ENCODE data around the gene SLC16A13. TPM values are rescaled to one million over a fixed set of nuclear protein-coding genes. Genes with fewer than 3 reads are reported as not detected.

Gene SLC16A13
- total RNA-seq, 1 experiment from 2014 or later = 7.5 TPM

DNA sequence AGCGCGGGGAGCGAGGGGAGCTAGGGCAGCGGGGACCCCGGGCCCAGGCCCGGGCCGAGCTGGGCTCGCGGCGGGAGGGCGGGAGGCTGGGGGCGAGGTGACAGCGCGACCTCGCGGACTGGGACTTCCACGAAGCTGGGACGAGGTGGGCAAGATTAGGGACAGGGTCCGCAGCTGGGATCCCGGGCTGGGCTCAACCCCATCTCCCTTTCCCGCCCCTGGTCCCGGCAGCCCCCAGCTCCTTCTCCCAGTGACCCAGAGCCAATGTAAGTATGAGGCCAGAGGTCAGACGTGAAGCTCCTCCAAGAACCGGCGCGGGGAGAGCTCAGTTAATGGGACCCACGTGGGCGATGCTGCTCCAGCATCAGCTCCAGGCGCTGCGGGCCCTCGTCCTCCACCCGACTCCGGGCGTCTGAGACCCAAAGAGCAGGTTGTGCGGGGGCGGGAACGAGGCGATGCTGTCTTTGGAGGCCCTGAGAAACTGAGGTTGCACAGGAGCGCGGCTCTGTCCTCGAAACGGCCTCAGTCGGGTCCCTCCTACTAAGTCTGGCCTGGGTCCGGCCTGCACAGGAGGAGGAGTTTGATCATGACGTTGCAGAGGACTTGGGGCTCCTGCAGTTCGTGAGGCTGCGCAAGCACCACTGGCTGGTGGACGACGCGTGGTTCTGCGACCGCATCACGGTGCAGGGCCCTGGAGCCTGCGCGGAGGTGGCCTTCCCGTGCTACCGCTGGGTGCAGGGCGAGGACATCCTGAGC, 39.4 kb upstream of the SLC16A13 start:
- POLR2A ChIA-PET = interaction anchor here (1.2 kb wide), 1 partner anchor 8 kb away, joined by 3 read pairs; no protein-coding TSS in a partner anchor
- Mint-ChIP-seq H3K36me3 (ENCODE audit: insufficient read depth, unreplicated experiment) (peaks cover 33% of the 10 kb centered on the region), H3K27me3 (ENCODE audit: insufficient read depth, unreplicated experiment) (no peaks in the 10 kb centered on the region), H3K4me3 (ENCODE audit: unreplicated experiment) (no peak overlapping the region), H3K4me1 (ENCODE audit: insufficient read depth, unreplicated experiment) (no peaks in the 10 kb centered on the region), H3K9me3 (ENCODE audit: unreplicated experiment) (no peaks in the 10 kb centered on the region), H3K27ac (ENCODE audit: low read depth, unreplicated experiment) (no peak overlapping the region)
- CTCF ChIA-PET = interaction anchor here (0.8 to 1.3 kb wide), 2 partner anchors 8 to 85 kb away, joined by 3 to 4 read pairs; no protein-coding TSS in a partner anchor
- TF ChIP-seq, protein P1, sequence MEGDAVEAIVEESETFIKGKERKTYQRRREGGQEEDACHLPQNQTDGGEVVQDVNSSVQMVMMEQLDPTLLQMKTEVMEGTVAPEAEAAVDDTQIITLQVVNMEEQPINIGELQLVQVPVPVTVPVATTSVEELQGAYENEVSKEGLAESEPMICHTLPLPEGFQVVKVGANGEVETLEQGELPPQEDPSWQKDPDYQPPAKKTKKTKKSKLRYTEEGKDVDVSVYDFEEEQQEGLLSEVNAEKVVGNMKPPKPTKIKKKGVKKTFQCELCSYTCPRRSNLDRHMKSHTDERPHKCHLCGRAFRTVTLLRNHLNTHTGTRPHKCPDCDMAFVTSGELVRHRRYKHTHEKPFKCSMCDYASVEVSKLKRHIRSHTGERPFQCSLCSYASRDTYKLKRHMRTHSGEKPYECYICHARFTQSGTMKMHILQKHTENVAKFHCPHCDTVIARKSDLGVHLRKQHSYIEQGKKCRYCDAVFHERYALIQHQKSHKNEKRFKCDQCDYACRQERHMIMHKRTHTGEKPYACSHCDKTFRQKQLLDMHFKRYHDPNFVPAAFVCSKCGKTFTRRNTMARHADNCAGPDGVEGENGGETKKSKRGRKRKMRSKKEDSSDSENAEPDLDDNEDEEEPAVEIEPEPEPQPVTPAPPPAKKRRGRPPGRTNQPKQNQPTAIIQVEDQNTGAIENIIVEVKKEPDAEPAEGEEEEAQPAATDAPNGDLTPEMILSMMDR (IDR thresholded peaks at IDR 0.05; ENCODE audit: unreplicated experiment) = no peak
- no peak for DNase-seq (ENCODE audit: unreplicated experiment)
- intact Hi-C loops (cut with micrococcal nuclease) = no loop called here
- no TSS peak for BruUV-seq (replicated peaks)

DNA sequence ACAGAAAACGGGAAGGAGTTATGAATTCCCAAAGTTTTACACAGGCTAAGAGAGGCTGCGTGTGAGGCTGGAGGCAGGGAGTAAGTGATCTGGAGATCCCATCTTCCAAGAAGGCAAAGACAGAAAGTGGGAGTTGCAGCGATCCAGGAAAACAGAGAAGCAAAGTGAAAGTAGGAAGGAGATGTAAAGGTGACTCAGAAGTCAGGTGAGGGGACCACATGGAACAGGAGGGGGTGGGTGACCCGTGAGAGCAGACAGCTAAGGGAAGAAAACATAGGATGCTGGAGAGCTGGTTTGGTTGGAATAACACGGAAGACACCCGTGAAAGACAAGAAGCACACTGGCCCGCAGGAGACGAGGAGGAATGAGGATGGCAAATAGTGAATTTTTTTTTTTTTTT, 38.6 kb upstream of the SLC16A13 start:
- H3K4me3 Mint-ChIP-seq (ENCODE audit: unreplicated experiment) = no peak overlapping the region
- CTCF ChIA-PET = no interaction called here
- intact Hi-C loops (cut with micrococcal nuclease) = no loop called here
- POLR2A ChIA-PET = no interaction called here
- no peaks in the 10 kb centered on the region for H3K4me1 Mint-ChIP-seq (ENCODE audit: insufficient read depth, unreplicated experiment)
- peaks cover 37% of the 10 kb centered on the region for H3K36me3 Mint-ChIP-seq (ENCODE audit: insufficient read depth, unreplicated experiment)
- no TSS peak for BruUV-seq (replicated peaks)
- H3K27ac Mint-ChIP-seq (ENCODE audit: low read depth, unreplicated experiment) = no peak overlapping the region
- TF ChIP-seq, protein P1 (IDR thresholded peaks at IDR 0.05; ENCODE audit: unreplicated experiment) = no peak
- DNase-seq (ENCODE audit: unreplicated experiment) = no peak
- H3K9me3 Mint-ChIP-seq (ENCODE audit: unreplicated experiment) = no peaks in the 10 kb centered on the region
- no peaks in the 10 kb centered on the region for H3K27me3 Mint-ChIP-seq (ENCODE audit: insufficient read depth, unreplicated experiment)

DNA sequence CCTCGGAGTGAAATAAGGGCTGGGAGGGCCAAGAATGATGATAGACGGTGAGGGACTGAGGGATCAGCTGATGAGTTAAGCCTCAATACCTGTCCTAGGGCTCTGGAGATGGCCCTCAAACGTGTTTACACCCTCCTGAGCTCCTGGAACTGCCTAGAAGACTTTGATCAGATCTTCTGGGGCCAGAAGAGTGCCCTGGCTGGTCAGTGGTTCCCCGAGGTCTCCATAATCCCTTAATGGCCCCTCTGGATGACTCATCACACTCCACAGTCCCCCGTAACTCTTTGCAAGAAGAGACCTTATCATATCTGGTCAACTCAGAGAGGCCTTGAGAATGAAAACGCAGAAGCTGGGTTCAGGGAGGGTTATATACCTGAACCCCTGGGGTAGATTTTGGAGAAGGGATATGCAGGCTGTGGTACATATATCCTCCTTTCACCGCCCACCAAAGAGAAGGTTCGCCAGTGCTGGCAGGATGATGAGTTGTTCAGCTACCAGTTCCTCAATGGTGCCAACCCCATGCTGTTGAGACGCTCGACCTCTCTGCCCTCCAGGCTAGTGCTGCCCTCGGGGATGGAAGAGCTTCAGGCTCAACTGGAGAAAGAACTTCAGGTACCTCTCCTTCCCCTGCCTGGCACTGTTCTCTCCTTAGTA, 36.8 kb upstream of the SLC16A13 start:
- Mint-ChIP-seq H3K27ac (ENCODE audit: low read depth, unreplicated experiment) (no peak overlapping the region), H3K4me3 (ENCODE audit: unreplicated experiment) (no peak overlapping the region), H3K9me3 (ENCODE audit: unreplicated experiment) (no peaks in the 10 kb centered on the region), H3K27me3 (ENCODE audit: insufficient read depth, unreplicated experiment) (no peaks in the 10 kb centered on the region), H3K4me1 (ENCODE audit: insufficient read depth, unreplicated experiment) (no peaks in the 10 kb centered on the region), H3K36me3 (ENCODE audit: insufficient read depth, unreplicated experiment) (peaks cover 43% of the 10 kb centered on the region)
- intact Hi-C loops (cut with micrococcal nuclease) = no loop called here
- DNase-seq (ENCODE audit: unreplicated experiment) = no peak
- BruUV-seq (replicated peaks) = no TSS peak
- CTCF ChIA-PET = interaction anchor here (0.9 to 3.1 kb wide), 4 partner anchors 66 to 156 kb away, joined by 3 to 24 read pairs (median 4); no protein-coding TSS in a partner anchor
- TF ChIP-seq, protein P1 (IDR thresholded peaks at IDR 0.05; ENCODE audit: unreplicated experiment) = no peak
- POLR2A ChIA-PET = no interaction called here

DNA sequence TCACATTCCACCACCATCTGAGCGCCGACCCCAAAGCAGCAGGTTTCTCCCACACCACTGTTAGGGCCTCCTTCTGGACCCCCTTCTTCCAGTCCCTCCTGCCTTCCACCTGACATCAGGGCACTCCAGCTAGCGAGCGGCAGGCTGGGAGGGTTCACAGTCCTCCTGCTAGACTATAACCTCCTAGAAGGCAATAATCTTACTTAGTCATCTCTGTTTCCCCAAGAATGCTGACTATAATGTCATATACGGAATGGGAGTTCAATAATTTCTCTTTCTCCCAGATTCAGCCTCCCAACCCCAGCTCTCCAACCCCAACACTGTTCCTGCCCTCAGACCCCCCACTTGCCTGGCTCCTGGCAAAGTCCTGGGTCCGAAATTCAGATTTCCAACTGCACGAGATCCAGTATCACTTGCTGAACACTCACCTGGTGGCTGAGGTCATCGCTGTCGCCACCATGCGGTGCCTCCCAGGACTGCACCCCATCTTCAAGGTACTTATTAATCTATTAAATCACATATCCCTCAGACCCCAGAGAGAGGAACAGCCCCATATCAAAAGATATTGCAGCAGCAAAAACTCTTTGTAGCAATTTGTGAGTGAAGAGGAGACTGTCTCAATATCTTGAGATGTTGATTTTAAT, 34.4 kb upstream of the SLC16A13 start:
- H3K36me3 Mint-ChIP-seq (ENCODE audit: insufficient read depth, unreplicated experiment) = peaks cover 42% of the 10 kb centered on the region
- ChIA-PET CTCF (interaction anchor here (0.6 to 4.4 kb wide), 10 partner anchors 10 to 333 kb away, joined by 3 to 73 read pairs (median 4); no protein-coding TSS in a partner anchor), POLR2A (interaction anchor here (0.7 to 4.4 kb wide), 2 partner anchors 90 to 158 kb away, joined by 3 to 28 read pairs; no protein-coding TSS in a partner anchor)
- BruUV-seq (replicated peaks) = no TSS peak
- TF ChIP-seq, protein P1 (IDR thresholded peaks at IDR 0.05; ENCODE audit: unreplicated experiment) = peak; percentile 67
- no peaks in the 10 kb centered on the region for H3K9me3 Mint-ChIP-seq (ENCODE audit: unreplicated experiment)
- H3K4me1 Mint-ChIP-seq (ENCODE audit: insufficient read depth, unreplicated experiment) = peaks cover 6% of the 10 kb centered on the region
- peak; percentile 57 for DNase-seq (ENCODE audit: unreplicated experiment)
- H3K4me3 Mint-ChIP-seq (ENCODE audit: unreplicated experiment) = no peak overlapping the region
- no peak overlapping the region for H3K27ac Mint-ChIP-seq (ENCODE audit: low read depth, unreplicated experiment)
- no peaks in the 10 kb centered on the region for H3K27me3 Mint-ChIP-seq (ENCODE audit: insufficient read depth, unreplicated experiment)
- intact Hi-C loops (cut with micrococcal nuclease) = loop anchor here (1.0 kb wide), 2 partner anchors 158 to 335 kb away; no protein-coding TSS in a partner anchor
